ENCODE results near the gene NTS.

The NTS gene, protein sequence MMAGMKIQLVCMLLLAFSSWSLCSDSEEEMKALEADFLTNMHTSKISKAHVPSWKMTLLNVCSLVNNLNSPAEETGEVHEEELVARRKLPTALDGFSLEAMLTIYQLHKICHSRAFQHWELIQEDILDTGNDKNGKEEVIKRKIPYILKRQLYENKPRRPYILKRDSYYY

DNA sequence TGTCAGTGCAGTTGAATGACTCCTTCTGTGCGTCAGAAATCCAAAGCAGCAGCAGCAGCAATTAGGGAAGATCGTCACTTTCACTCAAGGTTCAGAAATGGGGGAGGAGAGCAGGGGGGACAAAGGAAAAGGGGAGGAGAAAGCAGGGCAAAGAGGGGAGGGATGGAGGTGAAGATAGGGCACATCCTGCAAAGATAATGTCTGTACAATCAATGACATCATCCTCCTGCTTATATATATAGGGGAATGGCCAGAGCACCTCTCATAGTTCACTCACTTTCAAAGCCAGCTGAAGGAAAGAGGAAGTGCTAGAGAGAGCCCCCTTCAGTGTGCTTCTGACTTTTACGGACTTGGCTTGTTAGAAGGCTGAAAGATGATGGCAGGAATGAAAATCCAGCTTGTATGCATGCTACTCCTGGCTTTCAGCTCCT is at the start of gene NTS:
Gene NTS (plus strand): TSS at position 265 of the 431 bp plus-strand sequence. CDS start 109 bp downstream, at position 374.
- peak; percentile 19 for DNase-seq

DNA sequence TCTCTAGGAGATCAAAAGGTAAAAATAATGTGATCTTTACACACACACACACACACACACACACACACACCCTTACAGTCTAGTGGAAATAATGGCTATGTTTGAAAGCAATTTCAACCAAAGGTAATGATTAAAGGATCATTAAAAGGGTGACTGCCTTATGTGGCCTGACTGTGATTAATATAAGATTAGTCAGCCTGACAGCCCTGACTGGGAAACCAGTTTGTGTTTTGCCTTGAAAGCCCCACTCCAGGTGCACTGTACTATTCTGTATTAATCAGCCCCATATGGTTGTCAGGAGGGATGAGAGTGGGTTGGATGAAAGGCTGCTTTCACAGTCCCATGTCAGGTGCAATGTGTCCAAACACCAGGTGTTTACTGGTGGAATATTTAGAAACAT is 48.3 kb upstream of the NTS start:
- peak; percentile 29 for DNase-seq

- DNase-seq, result no peak
Observed at GRCh38 chr12:85828576-85828975, 45.5 kb upstream of the NTS start.

DNA sequence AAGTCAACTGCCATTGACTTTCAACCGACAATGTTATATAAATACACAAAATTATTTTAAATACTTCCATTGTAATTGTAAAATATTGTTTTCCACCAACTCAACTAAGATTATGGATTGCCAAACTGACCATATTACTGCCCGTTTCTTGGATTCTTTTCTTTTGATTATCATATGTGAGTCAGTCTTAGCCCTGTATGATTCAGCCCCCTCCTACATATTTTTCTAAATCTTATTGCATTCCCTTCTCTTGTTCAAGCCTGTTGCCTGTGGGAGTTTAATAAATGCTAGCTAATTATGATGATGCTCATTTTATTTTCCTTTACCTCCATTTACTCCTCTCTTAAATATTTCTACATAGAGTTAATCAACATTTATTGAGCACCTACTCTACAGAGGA is 44.7 kb upstream of the NTS start:
- DNase-seq, result no peak

GRCh38 chr12:85831327-85831990 is 42.6 kb upstream of the NTS start:
- no peak for DNase-seq

- no peak for DNase-seq
Observed at GRCh38 chr12:85833579-85833978, 40.5 kb upstream of the NTS start.

DNA sequence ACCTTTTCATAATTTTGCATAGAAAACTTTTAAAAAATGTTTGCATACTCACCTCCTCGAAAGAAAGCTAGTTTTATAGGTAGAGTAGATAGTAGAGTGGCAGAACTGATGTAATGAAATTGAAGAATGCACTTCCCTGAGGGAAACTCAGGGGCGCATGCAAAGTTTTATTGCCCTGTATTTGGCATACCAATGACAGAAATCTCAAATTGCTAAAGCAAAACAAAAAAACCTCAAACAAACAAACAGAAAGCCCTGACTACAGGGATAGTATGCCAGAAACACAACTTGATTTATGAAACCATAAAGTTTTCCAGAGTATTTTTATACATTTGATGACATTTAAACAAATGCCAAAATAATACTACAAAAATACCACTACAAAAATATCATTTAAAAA is 39.7 kb upstream of the NTS start:
- no peak for DNase-seq

DNA sequence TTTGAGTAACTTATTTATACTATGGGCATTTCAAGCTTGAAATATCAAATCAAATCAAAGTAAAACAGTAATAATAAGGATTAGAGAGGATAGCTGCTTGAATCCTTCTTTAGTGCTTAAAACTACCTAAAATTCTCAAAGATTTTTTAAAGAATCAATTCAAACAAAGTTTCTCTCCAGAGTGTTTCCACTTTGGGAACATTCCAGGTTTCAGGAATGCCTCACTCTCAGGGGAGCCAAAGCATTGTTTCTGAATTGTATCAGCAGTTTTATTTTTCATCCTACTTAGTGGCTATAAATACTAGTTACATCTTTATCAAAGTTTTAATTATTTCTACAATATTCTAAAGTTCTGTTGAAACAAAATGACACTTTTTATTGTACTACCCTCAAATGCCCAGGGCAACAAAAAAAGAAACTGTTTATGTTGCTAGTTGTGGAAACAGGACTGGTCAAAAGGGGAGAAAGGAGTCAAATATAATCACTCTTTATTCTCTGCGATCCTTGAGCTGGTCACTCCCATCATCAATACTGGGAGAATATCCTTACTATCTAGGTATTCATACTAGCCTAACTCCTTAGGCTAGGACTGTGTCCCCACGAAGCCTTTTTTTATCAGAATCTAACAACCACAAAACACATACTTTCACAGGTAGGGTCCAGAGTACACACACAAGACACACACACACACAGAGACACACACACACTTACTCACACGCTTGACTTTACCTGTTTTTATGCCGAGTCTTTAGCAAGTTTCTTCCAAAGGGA is 38.5 kb upstream of the NTS start:
- no peak for DNase-seq

GRCh38 chr12:85836197-85837090 is 37.7 kb upstream of the NTS start, which contains the start of gene RASSF9:
Gene RASSF9 (minus strand): TSS chr12:85836409. CDS start chr12:85836201, 208 bp downstream.
- DNase-seq, result no peak

DNA sequence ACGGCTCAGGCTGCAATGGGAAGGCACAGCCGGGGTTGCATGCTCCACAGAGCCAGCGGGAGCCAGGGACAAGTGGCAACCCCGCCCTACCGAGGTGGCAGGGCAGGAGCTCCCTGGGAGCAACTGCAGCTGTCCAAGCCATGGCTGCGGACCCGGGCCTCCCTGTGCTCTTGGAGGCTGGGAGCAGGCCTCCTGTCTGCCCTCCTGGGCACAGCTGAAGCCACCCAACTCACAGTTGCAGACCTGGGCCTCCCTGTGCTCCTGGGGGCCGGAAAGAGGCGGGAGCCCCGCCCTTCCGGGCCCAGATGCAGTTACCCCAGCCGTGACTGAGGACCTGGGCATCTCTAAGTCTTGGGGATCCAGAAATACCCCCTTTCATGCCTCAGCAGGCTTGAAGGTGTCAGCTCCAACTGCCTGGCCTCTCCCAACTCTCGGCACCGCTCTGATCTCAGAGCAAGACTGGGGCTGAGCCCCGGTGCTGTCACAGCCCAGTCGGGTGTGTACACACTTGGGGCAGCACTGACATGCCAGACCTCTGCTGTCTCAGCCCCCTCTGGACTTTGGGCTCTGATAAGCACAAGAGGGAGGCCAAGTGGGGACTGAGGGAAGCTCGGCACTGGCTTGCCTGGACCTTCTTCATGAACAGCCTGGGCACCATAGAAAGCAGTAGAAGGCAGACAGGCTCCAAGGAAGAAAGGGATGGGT is 30.3 kb upstream of the NTS start:
- DNase-seq, result no peak

DNA sequence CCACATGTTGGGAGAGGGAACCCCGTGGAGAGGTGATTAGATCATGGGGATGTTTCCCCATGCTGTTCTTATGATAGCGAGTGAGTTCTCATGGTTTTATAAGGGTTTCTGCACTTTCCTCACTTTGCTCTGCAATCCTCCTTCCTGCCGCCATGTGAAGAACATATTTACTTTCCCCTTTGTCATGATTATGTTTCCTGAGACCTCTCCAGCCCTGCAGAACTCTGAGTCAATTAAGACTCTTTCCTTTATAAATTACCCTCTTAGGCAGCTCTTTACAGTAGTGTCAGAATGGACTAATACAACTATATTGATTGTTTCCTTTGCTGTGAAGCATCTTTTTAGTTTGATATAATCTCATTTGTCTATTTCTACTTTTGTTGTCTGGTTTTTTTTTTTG is 24.8 kb upstream of the NTS start:
- DNase-seq, result no peak

DNA sequence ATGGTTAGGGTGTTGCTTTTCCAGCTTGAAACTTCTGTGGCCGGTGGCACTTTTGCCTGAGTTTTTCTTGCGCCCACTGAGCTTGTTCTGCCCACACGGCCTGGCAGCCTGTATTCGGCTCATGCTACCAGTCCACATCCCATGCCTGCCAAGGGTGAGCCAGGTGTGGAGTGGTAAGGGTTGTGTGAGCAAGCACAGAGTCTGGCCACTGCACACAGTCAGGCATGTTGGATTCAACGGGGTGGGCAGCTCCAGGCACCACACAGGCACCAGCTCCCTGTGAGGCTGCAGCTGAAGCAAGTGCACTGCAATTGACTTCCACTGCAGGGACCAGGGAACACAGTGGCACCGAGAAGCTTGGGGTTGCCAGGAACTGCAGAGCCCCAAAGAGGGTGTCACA is 18.8 kb upstream of the NTS start:
- DNase-seq, result no peak

- DNase-seq, result no peak
Observed at GRCh38 chr12:85856966-85857365, 17.1 kb upstream of the NTS start.

DNA sequence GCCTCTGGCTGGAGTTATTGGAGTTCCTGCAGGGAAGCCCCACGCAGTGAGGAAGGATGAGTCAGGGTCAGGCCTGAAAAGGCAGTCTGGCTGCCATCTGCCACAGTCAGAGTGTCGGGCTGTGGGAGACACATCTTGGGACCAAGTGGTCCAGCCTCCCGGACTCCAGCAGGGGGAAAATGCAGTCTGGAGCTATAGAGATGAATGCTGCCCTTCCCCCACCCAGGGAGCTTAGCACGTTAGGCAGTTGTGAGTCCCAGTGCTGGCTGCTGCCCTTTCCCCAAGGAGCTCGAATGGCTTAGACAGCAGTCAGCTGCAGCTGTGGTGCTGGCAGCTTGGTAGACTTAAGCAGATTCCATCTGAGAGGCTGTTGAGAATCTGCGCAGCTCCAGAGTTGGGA is 8.2 kb upstream of the NTS start:
- DNase-seq, result no peak

- DNase-seq, result peak; percentile 51
Observed at GRCh38 chr12:85866986-85867776, 6.9 kb upstream of the NTS start.

GRCh38 chr12:85872497-85873091 is 1.5 kb upstream of the NTS start:
- DNase-seq, result peak; percentile 73

- no peak for DNase-seq
Observed at GRCh38 chr12:85877459-85877858, 3.4 kb downstream of the NTS start.

DNA sequence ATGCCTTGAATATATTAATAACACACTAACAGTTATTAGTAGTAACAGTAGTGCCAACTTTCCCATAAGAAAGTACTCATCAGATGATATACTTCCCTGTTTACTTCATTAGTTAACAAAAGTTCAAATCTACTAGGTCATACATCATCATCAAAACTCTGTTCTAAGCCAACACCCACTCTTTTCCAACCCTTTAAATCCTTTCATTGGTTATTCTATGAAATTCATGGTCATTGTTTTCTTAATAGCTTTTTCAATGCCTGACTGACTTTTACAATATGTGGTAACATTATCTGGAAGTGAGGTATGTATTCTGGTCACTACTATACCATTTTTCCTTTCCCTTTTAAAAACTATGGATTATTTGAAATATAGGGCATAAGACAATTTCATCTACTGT is 9.7 kb downstream of the NTS start:
- DNase-seq, result no peak

DNA sequence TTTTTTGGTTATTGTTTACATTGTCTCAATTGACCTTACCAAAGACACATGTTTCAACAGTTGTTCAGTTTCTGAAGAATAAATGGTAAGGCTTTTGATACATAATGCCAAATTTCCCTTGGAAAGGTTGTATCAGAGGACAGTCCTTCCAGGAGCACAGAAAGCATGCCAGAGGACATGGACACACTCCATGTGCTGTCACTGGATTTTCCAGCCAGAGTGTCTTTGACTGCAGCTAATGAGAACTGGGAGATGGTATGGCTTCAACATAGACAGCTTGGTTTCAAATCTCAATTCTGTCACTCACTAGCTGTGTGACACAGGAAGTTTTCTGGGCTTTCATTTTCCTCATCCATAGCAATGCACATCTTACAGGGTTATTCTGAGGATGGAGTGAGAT is 20.6 kb downstream of the NTS start:
- no peak for DNase-seq

GRCh38 chr12:85920324-85920947 is 46.3 kb downstream of the NTS start:
- DNase-seq, result peak; percentile 55

All from NCI-H345 (cell line).